Common myeloid progenitor, CD34-positive (primary cell): ENCODE measurements around the gene NPAS3.

ENCODE experiments used
- CTCF ChIA-PET: fragments of 350-600 bp; sonication (Branson Sonifier 250); formaldehyde crosslinking; loops from one replicate; lab custom pipeline; 2021; ENCODE audit warnings: antibody characterized with exemption; lab: Charles Lee
- POLR2A ChIA-PET: fragments of 350-600 bp; sonication (Branson Sonifier 250); formaldehyde crosslinking; loops from one replicate; lab custom pipeline; 2021; ENCODE audit warnings: antibody characterized with exemption; lab: Charles Lee
- DNase-seq, 3 donors: peaks; one replicate each; pipeline versions ENCODE4 v3.0.0 to v3.0.0-alpha.2; 2013
- H3K27ac ChIP-seq, 2 experiments: 1 replicate in 1 of 2; 2 replicates in 1 of 2; pipeline ENCODE4 v1.7.0; 2013; ENCODE audit warnings: inconsistent platforms in 2 of 2, low read length in 2 of 2, mild to moderate bottlenecking in 2 of 2, low read depth in 1 of 2, moderate library complexity in 1 of 2; ENCODE audit not compliant: severe bottlenecking in 2 of 2, insufficient read depth in 1 of 2, poor library complexity in 1 of 2
- H3K27me3 ChIP-seq, 5 experiments: replicated peaks in 2 of 5; 1 replicate in 3 of 5; 2 replicates in 2 of 5; pipeline versions ENCODE4 v1.6.1 to v1.7.0; 2013; ENCODE audit warnings: low read length in 4 of 5, mild to moderate bottlenecking in 2 of 5, moderate library complexity in 2 of 5, inconsistent platforms in 1 of 5; ENCODE audit not compliant: insufficient read depth in 5 of 5, control insufficient read depth in 4 of 5
- H3K36me3 ChIP-seq, 4 experiments: 1 replicate in 2 of 4; 2 replicates in 2 of 4; pipeline versions ENCODE4 v1.6.1 to v1.7.0; 2013; ENCODE audit warnings: low read length in 3 of 4, control low read depth in 1 of 4, mild to moderate bottlenecking in 1 of 4; ENCODE audit not compliant: control insufficient read depth in 4 of 4, insufficient read depth in 4 of 4
- H3K4me1 ChIP-seq, 4 experiments: 1 replicate in 3 of 4; 2 replicates in 1 of 4; pipeline versions ENCODE4 v1.6.1 to v1.7.1; 2013; ENCODE audit warnings: low read length in 3 of 4, mild to moderate bottlenecking in 3 of 4, control low read depth in 1 of 4, inconsistent platforms in 1 of 4, moderate library complexity in 1 of 4; ENCODE audit not compliant: control insufficient read depth in 4 of 4, insufficient read depth in 4 of 4; ENCODE audit errors: control extremely low read depth in 1 of 4
- H3K4me3 ChIP-seq, 7 experiments: 1 replicate in 4 of 7; 2 replicates in 3 of 7; pipeline versions ENCODE4 v1.5.1 to v1.7.0; 2013; ENCODE audit warnings: mild to moderate bottlenecking in 7 of 7, low read length in 6 of 7, moderate library complexity in 6 of 7, inconsistent platforms in 2 of 7, low read depth in 2 of 7, control low read depth in 1 of 7; ENCODE audit not compliant: insufficient read depth in 4 of 7, control insufficient read depth in 1 of 7; ENCODE audit errors: extremely low read depth in 1 of 7
- H3K9me3 ChIP-seq, 5 experiments: 1 replicate in 4 of 5; 2 replicates in 1 of 5; pipeline versions ENCODE4 v1.6.1 to v1.7.1; 2013; ENCODE audit warnings: low read length in 4 of 5, mild to moderate bottlenecking in 2 of 5, inconsistent platforms in 1 of 5, low read depth in 1 of 5, moderate library complexity in 1 of 5; ENCODE audit not compliant: control insufficient read depth in 4 of 5, insufficient read depth in 2 of 5; ENCODE audit errors: control extremely low read depth in 1 of 5
- WGBS: methylation state at CpG from one replicate; pipeline ENCODE4 v1.1.5; 2013; ENCODE audit not compliant: insufficient coverage; 5-methylcytosine and 5-hydroxymethylcytosine counted together

The NPAS3 gene

DNA sequence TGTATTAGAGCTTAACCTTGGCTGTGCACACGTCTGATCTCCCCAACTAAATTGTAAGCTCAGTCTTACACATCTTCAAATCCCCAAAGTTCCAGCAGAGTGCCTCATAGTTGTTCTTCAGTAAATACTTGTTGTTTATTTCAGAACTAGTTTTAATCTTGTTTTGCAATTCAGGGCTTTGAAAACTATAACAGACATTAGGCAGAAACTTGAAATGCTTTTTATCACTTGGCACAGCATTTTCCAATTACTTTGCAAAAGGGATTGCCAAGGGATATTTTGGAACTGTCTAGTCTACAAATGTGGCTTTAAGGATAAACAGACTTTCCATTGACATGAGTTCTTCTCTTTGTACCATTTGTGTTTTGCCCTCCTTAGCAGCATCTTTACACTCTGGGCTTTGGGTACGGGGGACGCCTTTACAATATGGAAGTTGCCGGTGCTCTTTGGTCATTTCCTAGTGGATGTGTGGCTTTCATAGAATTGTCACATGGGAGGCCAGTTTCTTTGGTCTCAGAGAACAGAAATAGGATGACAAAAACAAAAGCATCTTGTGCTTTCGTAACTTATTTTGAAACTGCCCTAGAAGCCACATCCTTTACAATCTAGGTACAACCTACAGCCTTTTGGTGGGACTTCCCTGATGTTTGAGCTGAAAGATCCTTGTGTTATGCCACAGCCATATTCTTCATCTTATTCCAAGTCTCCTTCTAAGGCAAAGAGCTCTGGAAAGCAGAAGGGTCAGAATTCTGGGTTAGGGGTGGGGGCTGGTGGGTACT is 96.9 kb downstream of the NPAS3 start:
- H3K36me3 ChIP-seq = no peaks in the 10 kb centered on the region
- ChIA-PET POLR2A (no interaction called here), CTCF (no interaction called here)
- no peak for DNase-seq
- no peak overlapping the region for H3K4me3 ChIP-seq
- 83% methylated on average over 1 of the region's 5 CpGs for WGBS
- H3K4me1 ChIP-seq = no peaks in the 10 kb centered on the region
- H3K27me3 ChIP-seq = no peaks in the 10 kb centered on the region
- H3K9me3 ChIP-seq = peaks cover 0 to 3% (median 0%) of the 10 kb centered on the region in 5 experiments
- no peak overlapping the region for H3K27ac ChIP-seq

DNA sequence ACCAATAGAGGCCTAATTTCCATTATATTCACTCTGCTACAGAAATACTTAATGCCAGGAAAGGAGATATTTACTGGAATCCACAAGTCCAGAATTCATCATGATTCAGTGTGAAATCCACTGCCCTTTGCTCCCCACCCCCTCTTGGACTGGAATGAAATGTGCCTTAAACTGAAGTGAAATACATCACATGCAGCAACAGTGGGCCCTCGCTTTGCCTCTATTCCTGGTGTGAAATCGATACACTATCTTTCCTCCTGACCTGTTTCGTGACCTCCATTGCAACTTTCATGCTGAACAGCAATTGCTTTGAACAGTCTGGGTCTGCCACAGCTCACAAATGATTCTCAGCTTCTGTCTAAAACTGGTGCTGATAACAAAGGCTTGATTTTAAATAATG is 100.6 kb downstream of the NPAS3 start:
- H3K4me3 ChIP-seq = no peak overlapping the region
- no peaks in the 10 kb centered on the region for H3K27me3 ChIP-seq
- ChIA-PET POLR2A (no interaction called here), CTCF (no interaction called here)
- peaks cover 0 to 10% (median 5%) of the 10 kb centered on the region in 5 experiments for H3K9me3 ChIP-seq
- no peaks in the 10 kb centered on the region for H3K36me3 ChIP-seq
- H3K27ac ChIP-seq = no peak overlapping the region
- no peak for DNase-seq
- H3K4me1 ChIP-seq = no peaks in the 10 kb centered on the region
- WGBS = 96% methylated on average over 3 of the region's 3 CpGs

DNA sequence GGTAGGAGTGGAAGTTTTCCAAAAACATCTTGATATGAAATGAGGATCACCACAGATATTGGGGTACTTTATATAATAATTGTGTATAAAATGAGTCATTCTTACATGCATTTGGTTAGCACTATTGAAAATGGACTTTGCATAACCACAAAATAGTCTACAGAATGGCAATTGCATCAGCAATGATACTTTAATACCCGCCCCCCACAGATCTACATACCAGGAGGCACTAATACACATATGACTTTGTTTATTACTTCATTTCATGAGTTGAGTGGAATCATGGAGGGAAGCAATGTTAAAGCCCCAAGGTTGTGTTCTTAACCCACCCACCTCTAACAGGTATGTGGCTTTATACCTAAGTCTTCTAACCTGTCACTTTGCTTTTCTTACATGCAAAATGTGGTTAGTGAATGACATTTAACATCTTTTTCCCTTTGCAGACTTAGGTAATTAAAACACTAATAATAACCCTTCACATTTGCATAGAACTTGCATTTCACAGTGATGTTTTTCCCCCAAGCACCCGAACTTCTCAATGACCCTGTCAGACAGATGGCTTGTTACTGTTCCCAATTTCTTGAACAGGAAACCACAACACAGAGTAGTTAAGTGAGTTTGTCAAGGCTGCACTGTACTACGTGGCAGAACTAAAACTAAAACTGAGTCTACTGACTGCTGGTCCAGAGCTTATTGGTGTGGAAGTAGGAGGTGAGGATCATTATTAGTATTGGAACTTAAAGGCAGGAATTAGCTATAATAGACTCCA is 101.9 kb downstream of the NPAS3 start:
- H3K27ac ChIP-seq = no peak overlapping the region
- H3K4me1 ChIP-seq = peaks cover 0 to under 1% (median 0%) of the 10 kb centered on the region in 4 experiments
- no peak for DNase-seq
- CTCF ChIA-PET = no interaction called here
- WGBS = 85% methylated on average over 2 of the region's 3 CpGs
- peaks cover 0 to 18% (median 5%) of the 10 kb centered on the region in 5 experiments for H3K9me3 ChIP-seq
- no peaks in the 10 kb centered on the region for H3K27me3 ChIP-seq
- POLR2A ChIA-PET = no interaction called here
- H3K4me3 ChIP-seq = no peak overlapping the region
- no peaks in the 10 kb centered on the region for H3K36me3 ChIP-seq

DNA sequence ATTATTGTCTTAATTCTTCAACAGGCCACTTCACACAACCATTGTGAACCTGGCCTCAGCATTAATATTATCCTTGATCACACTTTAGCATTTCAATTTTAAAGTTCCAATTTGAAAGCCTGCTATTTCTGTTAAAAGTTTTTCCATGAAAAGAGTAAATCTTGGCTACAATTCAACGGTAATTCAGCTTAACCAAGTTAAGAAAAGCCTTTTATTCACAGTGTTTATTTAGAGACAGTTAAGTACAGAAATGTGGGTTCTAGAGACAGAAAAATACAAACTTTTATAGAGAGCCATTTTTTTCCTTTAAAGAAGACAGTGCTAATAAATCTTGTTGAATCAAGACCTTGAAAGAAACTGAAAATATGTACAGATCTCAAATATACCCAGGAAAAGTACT is 103.9 kb downstream of the NPAS3 start:
- Histone ChIP-seq H3K4me3 (no peak overlapping the region), H3K36me3 (no peaks in the 10 kb centered on the region), H3K4me1 (peaks cover 0 to 9% (median 5%) of the 10 kb centered on the region in 4 experiments), H3K27ac (no peak overlapping the region), H3K9me3 (peaks cover 0 to 18% (median 4%) of the 10 kb centered on the region in 5 experiments), H3K27me3 (no peaks in the 10 kb centered on the region)
- DNase-seq = no peak
- WGBS = no CpG with 5 or more reads among the region's 1 CpG
- ChIA-PET CTCF (no interaction called here), POLR2A (no interaction called here)

- Histone ChIP-seq H3K9me3 (peaks cover 0 to 18% (median 4%) of the 10 kb centered on the region in 5 experiments), H3K36me3 (no peaks in the 10 kb centered on the region), H3K27ac (no peak overlapping the region), H3K4me1 (peaks cover 0 to 9% (median 5%) of the 10 kb centered on the region in 4 experiments), H3K4me3 (no peak overlapping the region), H3K27me3 (no peaks in the 10 kb centered on the region)
- DNase-seq = peak; percentile 44 to 91 (median 84)
- WGBS = 0% methylated on average over 1 of the region's 4 CpGs
- CTCF ChIA-PET = no interaction called here
- POLR2A ChIA-PET = no interaction called here
Observed at GRCh38 chr14:33045760-33046159, 107.1 kb downstream of the NPAS3 start.

GRCh38 chr14:33052943-33053342 is 114.3 kb downstream of the NPAS3 start:
- 90% methylated on average over 1 of the region's 2 CpGs for WGBS

DNA sequence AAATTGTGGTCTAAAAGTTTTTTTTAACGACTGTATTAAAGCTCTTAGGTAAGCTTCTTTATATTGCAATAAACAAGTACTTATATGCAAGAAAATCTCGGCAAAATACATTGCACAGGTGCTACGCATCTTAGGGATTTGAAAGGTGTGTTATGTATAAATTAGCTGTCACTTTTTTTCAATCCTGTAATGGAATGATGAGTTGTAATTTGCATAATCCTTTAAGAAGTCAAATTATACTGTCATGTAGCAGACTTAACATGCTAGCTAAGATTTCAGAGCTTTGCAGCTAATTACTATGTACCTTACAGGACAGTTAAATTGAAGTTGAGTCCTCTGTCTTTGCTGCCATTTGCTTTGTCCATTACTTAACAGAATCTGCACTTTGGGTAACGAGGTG is 117.5 kb downstream of the NPAS3 start:
- no peaks in the 10 kb centered on the region for H3K9me3 ChIP-seq
- no peak for DNase-seq
- no peaks in the 10 kb centered on the region for H3K27me3 ChIP-seq
- POLR2A ChIA-PET = no interaction called here
- H3K36me3 ChIP-seq = no peaks in the 10 kb centered on the region
- no peak overlapping the region for H3K27ac ChIP-seq
- H3K4me3 ChIP-seq = no peak overlapping the region
- 60% methylated on average over 1 of the region's 4 CpGs for WGBS
- CTCF ChIA-PET = interaction anchor here (0.6 kb wide), 1 partner anchor 731 kb away, joined by 3 read pairs; no protein-coding TSS in a partner anchor
- H3K4me1 ChIP-seq = no peaks in the 10 kb centered on the region

More at GRCh38 chr14:33052943-33053342, 114.3 kb downstream of the NPAS3 start:
- no peaks in the 10 kb centered on the region for H3K36me3 ChIP-seq
- no peak overlapping the region for H3K4me3 ChIP-seq
- no peaks in the 10 kb centered on the region for H3K9me3 ChIP-seq
- H3K4me1 ChIP-seq = no peaks in the 10 kb centered on the region
- no peaks in the 10 kb centered on the region for H3K27me3 ChIP-seq
- no peak overlapping the region for H3K27ac ChIP-seq
- CTCF ChIA-PET = no interaction called here
- POLR2A ChIA-PET = no interaction called here
- no peak for DNase-seq
